MM.1S (cell line): ENCODE data around the gene HTR1E.
"Not testable (repeated sequence)": the region's sequence is repeated elsewhere in the genome, so short reads cannot be mapped to it uniquely, and the experiment has no call there.

ENCODE experiments used
- CTCF ChIP-seq: fragments of 300-600 bp; sonication (generic); IDR thresholded peaks from 2 replicates; pipeline ENCODE4 v1.5.1; 2016; ENCODE audit warnings: antibody characterized with exemption, low read length, mixed read lengths
- EZH2 ChIP-seq: fragments of 300-600 bp; sonication (generic); optimal IDR thresholded peaks from 2 replicates; pipeline ENCODE3; 2017; ENCODE audit warnings: low read depth, mild to moderate bottlenecking, antibody characterized with exemption, low read length, mixed read lengths
- EZH2phosphoT487 ChIP-seq: fragments of 300-600 bp; sonication (generic); IDR thresholded peaks from 2 replicates; pipeline ENCODE4 v1.6.1; 2018; ENCODE audit warnings: antibody characterized with exemption, low read length

GRCh38 chr6:87006541-87006940 is 69.2 kb downstream of the HTR1E start:
- TF ChIP-seq CTCF, EZH2, EZH2phosphoT487: not testable (repeated sequence)
